ENCODE data around the gene HMBS.

GRCh38 chr11:119085437-119085847 is 761 bp downstream of the HMBS start:
- no peak for TF ChIP-seq POLR2A (IDR thresholded peaks at IDR 0.05)
- no peak for TF ChIP-seq CTCF (IDR thresholded peaks at IDR 0.05 in 4 of 5, conservative IDR thresholded peaks at IDR 0.05 in 1 of 5)

Measured in gastrocnemius medialis (tissue), 4 donors.